ENCODE data around the gene SLC37A3. TPM values are rescaled to one million over a fixed set of nuclear protein-coding genes. Genes with fewer than 3 reads are reported as not detected.

Gene SLC37A3
- total RNA-seq, 2 experiments from 2014 or later: 8.0 to 10.0 TPM

DNA sequence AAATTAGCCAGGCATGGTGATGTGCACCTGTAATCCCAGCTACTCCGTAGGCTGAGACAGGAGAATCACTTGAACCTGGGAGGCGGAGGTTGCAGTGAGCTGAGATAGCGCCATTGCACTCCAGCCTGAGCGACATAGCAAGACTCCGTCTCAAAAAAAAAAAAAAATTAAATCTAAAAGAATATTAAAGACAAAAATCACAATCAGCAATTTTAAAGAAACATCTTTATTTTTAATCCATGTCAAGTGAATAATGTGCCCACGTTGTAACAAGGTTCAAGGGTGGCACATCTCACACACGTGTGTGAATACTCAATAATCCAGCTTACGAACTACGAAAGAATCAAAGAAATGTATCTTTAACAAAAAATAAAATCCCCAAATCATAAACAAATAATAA is 23.0 kb downstream of the SLC37A3 start:
- Histone ChIP-seq H3K4me2 (ENCODE audit: low read length) (no peak overlapping the region), H3K9me3 (ENCODE audit: low read length) (no peaks in the 10 kb centered on the region), H3K79me2 (ENCODE audit: insufficient read depth, low read depth, low read length) (no peaks in the 10 kb centered on the region), H3K36me3 (ENCODE audit: insufficient read depth, low read length) (peaks cover 3% of the 10 kb centered on the region; the same call in 1 of the 2 replicates), H3K9me2 (ENCODE audit: insufficient read depth, low read length) (no peaks in the 10 kb centered on the region), H3K4me1 (ENCODE audit: insufficient read depth, low read length, poor library complexity, severe bottlenecking) (no peaks in the 10 kb centered on the region), H4K20me1 (ENCODE audit: insufficient read depth, low read length) (no peaks in the 10 kb centered on the region), H3K4me3 (ENCODE audit: low read depth, low read length, poor library complexity, severe bottlenecking) (no peak overlapping the region), H2AFZ (ENCODE audit: low read length) (no peak overlapping the region), H3K27ac (ENCODE audit: low read depth, low read length, poor library complexity, severe bottlenecking) (no peak overlapping the region)
- DNase-seq (ENCODE audit: low spot score): no peak
- POLR2A ChIA-PET: interaction anchor here (0.7 to 1.2 kb wide), 3 partner anchors 11 to 198 kb away, joined by 3 to 5 read pairs (median 4); no protein-coding TSS in a partner anchor
- CTCF ChIA-PET (ENCODE audit: unreplicated experiment): no interaction called here
- BruUV-seq (replicated peaks): no TSS peak
- intact Hi-C loops (cut with micrococcal nuclease; ENCODE audit: unreplicated experiment): no loop called here
- TF ChIP-seq EZH2phosphoT487 (IDR thresholded peaks at IDR 0.05; ENCODE audit: borderline replicate concordance, low read depth, low read length): no peak
- TF ChIP-seq, protein P1, sequence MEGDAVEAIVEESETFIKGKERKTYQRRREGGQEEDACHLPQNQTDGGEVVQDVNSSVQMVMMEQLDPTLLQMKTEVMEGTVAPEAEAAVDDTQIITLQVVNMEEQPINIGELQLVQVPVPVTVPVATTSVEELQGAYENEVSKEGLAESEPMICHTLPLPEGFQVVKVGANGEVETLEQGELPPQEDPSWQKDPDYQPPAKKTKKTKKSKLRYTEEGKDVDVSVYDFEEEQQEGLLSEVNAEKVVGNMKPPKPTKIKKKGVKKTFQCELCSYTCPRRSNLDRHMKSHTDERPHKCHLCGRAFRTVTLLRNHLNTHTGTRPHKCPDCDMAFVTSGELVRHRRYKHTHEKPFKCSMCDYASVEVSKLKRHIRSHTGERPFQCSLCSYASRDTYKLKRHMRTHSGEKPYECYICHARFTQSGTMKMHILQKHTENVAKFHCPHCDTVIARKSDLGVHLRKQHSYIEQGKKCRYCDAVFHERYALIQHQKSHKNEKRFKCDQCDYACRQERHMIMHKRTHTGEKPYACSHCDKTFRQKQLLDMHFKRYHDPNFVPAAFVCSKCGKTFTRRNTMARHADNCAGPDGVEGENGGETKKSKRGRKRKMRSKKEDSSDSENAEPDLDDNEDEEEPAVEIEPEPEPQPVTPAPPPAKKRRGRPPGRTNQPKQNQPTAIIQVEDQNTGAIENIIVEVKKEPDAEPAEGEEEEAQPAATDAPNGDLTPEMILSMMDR (conservative IDR thresholded peaks at IDR 0.05; ENCODE audit: low read length): no peak

DNA sequence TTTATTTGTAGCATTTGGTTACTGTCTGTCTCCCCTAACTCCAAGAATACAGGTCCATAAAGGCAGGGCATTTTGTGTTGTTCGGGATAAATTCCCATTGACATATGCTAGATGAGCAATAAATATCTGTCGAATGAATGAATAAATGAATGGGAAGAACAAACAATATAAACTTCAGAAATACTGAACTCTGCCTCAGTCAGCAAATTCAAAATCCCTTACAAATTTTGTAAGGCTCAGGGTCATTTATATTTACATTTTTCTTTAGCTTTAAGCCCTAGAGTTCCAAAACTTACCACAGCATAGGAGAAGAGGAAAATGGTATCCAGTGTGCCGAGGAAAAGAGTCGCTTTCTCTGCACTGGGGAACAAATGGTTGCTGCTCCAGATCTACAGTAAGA is 29.0 kb downstream of the SLC37A3 start:
- no peak overlapping the region for H3K4me2 ChIP-seq (ENCODE audit: low read length)
- H3K36me3 ChIP-seq (ENCODE audit: insufficient read depth, low read length): no peaks in the 10 kb centered on the region
- H3K4me1 ChIP-seq (ENCODE audit: insufficient read depth, low read length, poor library complexity, severe bottlenecking): no peaks in the 10 kb centered on the region
- H3K27ac ChIP-seq (ENCODE audit: low read depth, low read length, poor library complexity, severe bottlenecking): no peak overlapping the region
- ChIA-PET POLR2A (no interaction called here), CTCF (ENCODE audit: unreplicated experiment) (no interaction called here)
- H3K4me3 ChIP-seq (ENCODE audit: low read depth, low read length, poor library complexity, severe bottlenecking): no peak overlapping the region
- no peaks in the 10 kb centered on the region for H3K9me3 ChIP-seq (ENCODE audit: low read length)
- H4K20me1 ChIP-seq (ENCODE audit: insufficient read depth, low read length): no peaks in the 10 kb centered on the region
- no peaks in the 10 kb centered on the region for H3K79me2 ChIP-seq (ENCODE audit: insufficient read depth, low read depth, low read length)
- no peak for DNase-seq (ENCODE audit: low spot score)
- H2AFZ ChIP-seq (ENCODE audit: low read length): no peak overlapping the region
- BruUV-seq (replicated peaks): no TSS peak
- no peaks in the 10 kb centered on the region for H3K9me2 ChIP-seq (ENCODE audit: insufficient read depth, low read length)
- TF ChIP-seq, protein P1 (conservative IDR thresholded peaks at IDR 0.05; ENCODE audit: low read length): no peak
- no peak for TF ChIP-seq EZH2phosphoT487 (IDR thresholded peaks at IDR 0.05; ENCODE audit: borderline replicate concordance, low read depth, low read length)
- intact Hi-C loops (cut with micrococcal nuclease; ENCODE audit: unreplicated experiment): no loop called here

DNA sequence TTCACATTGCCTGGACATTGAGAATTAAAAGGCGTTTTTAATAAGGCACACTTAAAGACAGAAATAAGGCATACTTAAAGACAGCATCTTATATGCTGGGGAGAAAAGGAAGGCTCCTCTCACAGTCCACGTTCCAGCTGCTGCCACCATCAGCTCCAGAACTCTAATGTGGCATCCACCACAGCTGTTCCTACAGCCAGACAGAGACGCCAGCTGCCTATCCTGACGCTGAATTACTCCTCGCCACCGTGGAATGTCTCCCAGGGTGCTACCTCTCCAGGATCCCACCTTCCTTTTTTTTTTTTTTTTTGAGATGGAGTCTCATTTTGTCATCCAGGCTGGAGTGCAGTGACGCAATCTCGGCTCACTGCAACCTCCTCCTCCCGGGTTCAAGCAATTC is 30.8 kb downstream of the SLC37A3 start:
- Histone ChIP-seq H2AFZ (ENCODE audit: low read length) (no peak overlapping the region), H3K27ac (ENCODE audit: low read depth, low read length, poor library complexity, severe bottlenecking) (no peak overlapping the region), H3K4me2 (ENCODE audit: low read length) (no peak overlapping the region), H3K79me2 (ENCODE audit: insufficient read depth, low read depth, low read length) (no peaks in the 10 kb centered on the region), H3K9me3 (ENCODE audit: low read length) (no peaks in the 10 kb centered on the region), H3K9me2 (ENCODE audit: insufficient read depth, low read length) (no peaks in the 10 kb centered on the region), H3K36me3 (ENCODE audit: insufficient read depth, low read length) (no peaks in the 10 kb centered on the region), H3K4me3 (ENCODE audit: low read depth, low read length, poor library complexity, severe bottlenecking) (no peak overlapping the region), H3K4me1 (ENCODE audit: insufficient read depth, low read length, poor library complexity, severe bottlenecking) (no peaks in the 10 kb centered on the region), H4K20me1 (ENCODE audit: insufficient read depth, low read length) (no peaks in the 10 kb centered on the region)
- CTCF ChIA-PET (ENCODE audit: unreplicated experiment): interaction anchor here (0.6 kb wide), 1 partner anchor 16 kb away, joined by 3 read pairs; no protein-coding TSS in a partner anchor
- no TSS peak for BruUV-seq (replicated peaks)
- no peak for DNase-seq (ENCODE audit: low spot score)
- POLR2A ChIA-PET: interaction anchor here (0.7 kb wide), 2 partner anchors 525 to 1193 kb away, joined by 3 to 7 read pairs; no protein-coding TSS in a partner anchor
- TF ChIP-seq, protein P1 (conservative IDR thresholded peaks at IDR 0.05; ENCODE audit: low read length): no peak
- TF ChIP-seq EZH2phosphoT487 (IDR thresholded peaks at IDR 0.05; ENCODE audit: borderline replicate concordance, low read depth, low read length): no peak
- intact Hi-C loops (cut with micrococcal nuclease; ENCODE audit: unreplicated experiment): no loop called here
